HepG2 (cell line): Measurements from ENCODE around the gene MAP3K19. TPM values are rescaled to one million over a fixed set of nuclear protein-coding genes. Genes with fewer than 3 reads are reported as not detected.

Experiments
- ARHGAP35 ChIP-seq: sonication (generic); formaldehyde crosslinking; IDR thresholded peaks from 2 replicates; pipeline ENCODE4 v1.9.0; 2022; ENCODE audit warnings: mild to moderate bottlenecking, inconsistent platforms, moderate library complexity, missing genetic modification reagents, borderline replicate concordance
- BRD4 ChIP-seq: sonication (generic); formaldehyde crosslinking; IDR thresholded peaks from 2 replicates; pipeline ENCODE4 v1.4.0; 2020; ENCODE audit warnings: missing genetic modification reagents
- ELF3 ChIP-seq: IDR thresholded peaks from 2 replicates; pipeline ENCODE4 v1.6.1; 2016; ENCODE audit warnings: missing genetic modification reagents, missing compliant biosample characterization
- FOSL2 ChIP-seq: sonication (generic); formaldehyde crosslinking; IDR thresholded peaks from 2 replicates; pipeline ENCODE4 v1.4.0; 2020; ENCODE audit warnings: missing genetic modification reagents
- FUBP1 ChIP-seq: sonication (generic); formaldehyde crosslinking; IDR thresholded peaks from 2 replicates; pipeline ENCODE4 v1.5.1; 2020; ENCODE audit warnings: missing genetic modification reagents, mild to moderate bottlenecking, borderline replicate concordance
- IRF9 ChIP-seq: sonication (generic); formaldehyde crosslinking; IDR thresholded peaks from 2 replicates; pipeline ENCODE4 v1.8.0; 2022; ENCODE audit warnings: missing genetic modification reagents, mild to moderate bottlenecking, borderline replicate concordance
- KAT2B ChIP-seq: fragments of 150-350 bp; IDR thresholded peaks from 2 replicates; pipeline ENCODE4 v1.6.1; 2014; ENCODE audit warnings: low read depth, low read length, borderline replicate concordance
- PATZ1 ChIP-seq: sonication (generic); formaldehyde crosslinking; IDR thresholded peaks from 2 replicates; pipeline ENCODE4 v1.4.0; 2020; ENCODE audit warnings: missing genetic modification reagents
- TBX3 ChIP-seq: fragments of 450-650 bp; IDR thresholded peaks from 2 replicates; pipeline ENCODE4 v1.6.1; 2017; ENCODE audit warnings: antibody characterized with exemption, mild to moderate bottlenecking, inconsistent platforms, borderline replicate concordance
- XBP1 ChIP-seq: sonication (generic); formaldehyde crosslinking; IDR thresholded peaks from 2 replicates; pipeline ENCODE4 v1.5.0; 2020; ENCODE audit warnings: missing genetic modification reagents
- ZBTB10 ChIP-seq: sonication (generic); formaldehyde crosslinking; IDR thresholded peaks from 2 replicates; pipeline ENCODE4 v1.4.0; 2020; ENCODE audit warnings: missing genetic modification reagents, borderline replicate concordance
- ZEB1 ChIP-seq: IDR thresholded peaks from 2 replicates; pipeline ENCODE4 v1.6.1; 2012; ENCODE audit warnings: mild to moderate bottlenecking, low read depth, inconsistent platforms; ENCODE audit not compliant: insufficient replicate concordance
- ZFYVE20 ChIP-seq: sonication (generic); formaldehyde crosslinking; IDR thresholded peaks from 2 replicates; pipeline ENCODE4 v1.8.0; 2023; ENCODE audit warnings: low read depth, mild to moderate bottlenecking, moderate library complexity, missing genetic modification reagents, borderline replicate concordance
- ZNF280B ChIP-seq: sonication (generic); formaldehyde crosslinking; IDR thresholded peaks from 2 replicates; pipeline ENCODE4 v1.5.0; 2020; ENCODE audit warnings: missing genetic modification reagents, mild to moderate bottlenecking, borderline replicate concordance
- ZNF282 ChIP-seq: fragments of 450-650 bp; IDR thresholded peaks from 2 replicates; pipeline ENCODE4 v1.6.1; 2018; ENCODE audit not compliant: partially characterized antibody
- ZNF678 ChIP-seq: sonication (generic); formaldehyde crosslinking; IDR thresholded peaks from 2 replicates; pipeline ENCODE4 v1.4.0; 2020; ENCODE audit warnings: mild to moderate bottlenecking, missing genetic modification reagents
- polyA plus RNA-seq, 8 experiments: library from polyadenylated mRNA; depleted of rRNA in 3 of 8; stranded (reverse) in 7 of 8; unstranded in 1 of 8; fragments of >200 nt; fragmentation: Illumina TruSeq in 4 of 8; extraction: Trizol in 4 of 8; gene quantifications; 2 replicates each; pipeline versions ENCODE4 v1.2.1 to v1.2.3, GENCODE V29; 2011 to 2016; ENCODE audit warnings: low read depth in 4 of 8, missing spikeins in 1 of 8, mixed read lengths in 1 of 8; ENCODE audit not compliant: insufficient read depth in 1 of 8
- total RNA-seq, 5 experiments: library from RNA; depleted of rRNA; stranded (reverse); fragments of >200 nt; fragmentation: Illumina TruSeq; extraction: Trizol; gene quantifications; 2 replicates each; pipeline ENCODE4 v1.2.3, GENCODE V29; 2016; ENCODE audit warnings: low read depth in 1 of 5

Gene MAP3K19
- total and polyA plus RNA-seq, 2 of the 13 experiments (the other 11 are each of a cell fraction or from before 2014, with no cell fraction given) = not detected

- TF ChIP-seq FUBP1 = peak; percentile 80; the same call in 1 of the 2 replicates
- no peak for TF ChIP-seq XBP1
- peak; percentile 53; the same call in 1 of the 2 replicates for TF ChIP-seq BRD4 (CRISPR knock-in tag)
- no peak for TF ChIP-seq ZFYVE20 (CRISPR knock-in tag)
- no peak for TF ChIP-seq IRF9
- peak; percentile 85 for TF ChIP-seq PATZ1 (CRISPR knock-in tag)
- TF ChIP-seq ZNF280B = 0 out of 2 replicates have a peak, but pooled peaks have one; percentile 52
- TF ChIP-seq KAT2B = no peak
- TF ChIP-seq ZBTB10 (CRISPR knock-in tag) = no peak
- TF ChIP-seq ELF3 (CRISPR knock-in tag) = peak; percentile 25
- no peak for TF ChIP-seq FOSL2
- 0 out of 2 replicates have a peak, but pooled peaks have one; percentile 44 for TF ChIP-seq ZNF678 (CRISPR knock-in tag)
- peak; percentile 51 for TF ChIP-seq ZEB1
- TF ChIP-seq ARHGAP35 = 0 out of 2 replicates have a peak, but pooled peaks have one; percentile 46
- TF ChIP-seq ZNF282 = no peak
- TF ChIP-seq TBX3 = no peak
Observed at GRCh38 chr2:135052042-135052876, 5.0 kb upstream of the MAP3K19 start, which contains the start of gene RAB3GAP1 (continued).
